Activated CD4-positive, CD25-positive, alpha-beta regulatory T cell treated with anti-CD3 and anti-CD28 coated beads, Interleukin-2, amount 50 U/mL, for 16 hours (primary cell): ENCODE results near the gene NPY5R.

ENCODE experiments used
- DNase-seq: peaks from one replicate; pipeline ENCODE4 v3.0.0-alpha.2; 2020; ENCODE audit warnings: low read depth, low spot score

Gene NPY5R

DNA sequence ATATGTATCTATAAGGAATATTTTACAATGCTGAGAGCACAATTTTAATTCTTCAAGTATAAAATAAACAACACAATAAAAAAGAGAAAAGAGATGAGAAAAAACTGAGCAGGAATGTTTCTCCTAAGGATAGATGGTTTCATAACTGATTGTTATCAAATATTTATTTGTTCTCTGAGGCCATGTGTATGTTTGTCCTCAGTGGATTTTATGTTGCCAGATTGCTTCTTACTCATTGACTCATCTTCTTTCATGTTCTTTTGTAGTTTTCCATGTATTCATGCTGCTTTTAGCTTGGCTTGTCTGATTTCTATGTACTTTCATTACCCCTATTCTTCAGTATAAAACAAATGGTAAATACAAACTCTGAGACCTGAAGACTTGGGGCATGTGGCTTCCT, 41.2 kb downstream of the NPY5R start:
- no peak for DNase-seq

DNA sequence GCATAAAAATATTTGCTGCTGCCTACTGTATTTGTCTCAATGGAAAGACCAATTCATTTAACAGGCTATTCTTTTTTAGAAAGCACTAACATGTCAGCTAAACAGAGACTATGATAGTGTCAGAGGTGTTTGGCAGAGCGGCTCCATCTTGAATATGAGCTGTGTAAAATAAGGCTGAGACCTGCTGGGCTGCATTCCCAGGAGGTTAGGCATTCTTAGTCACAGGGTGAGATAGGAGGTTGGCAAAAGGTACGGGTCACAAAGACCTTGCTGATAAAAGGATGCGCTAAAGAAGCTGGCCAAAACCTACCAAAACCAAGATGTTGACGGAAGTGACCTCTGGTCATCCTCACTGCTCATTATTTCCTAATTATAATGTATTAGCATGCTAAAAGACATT, 41.8 kb downstream of the NPY5R start:
- no peak for DNase-seq

DNA sequence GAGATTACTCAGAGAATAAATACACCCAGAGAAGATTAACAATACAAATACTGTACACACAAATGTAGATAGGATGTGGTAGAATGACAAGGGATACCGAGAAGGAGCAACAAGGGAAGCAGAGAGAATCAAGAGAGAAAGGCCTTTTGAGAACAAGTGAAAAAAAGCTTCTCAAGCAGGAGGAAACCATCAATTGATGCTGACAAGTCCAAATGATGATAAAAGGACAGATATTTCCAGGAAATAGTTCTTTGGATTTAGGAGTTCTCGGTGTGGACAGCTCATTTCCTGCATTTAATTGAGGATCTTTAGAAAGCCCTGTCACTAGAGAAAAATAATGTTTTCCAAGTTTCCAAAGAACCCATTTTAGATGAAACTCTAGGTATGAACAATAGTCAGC, 48.1 kb downstream of the NPY5R start:
- no peak for DNase-seq

DNA sequence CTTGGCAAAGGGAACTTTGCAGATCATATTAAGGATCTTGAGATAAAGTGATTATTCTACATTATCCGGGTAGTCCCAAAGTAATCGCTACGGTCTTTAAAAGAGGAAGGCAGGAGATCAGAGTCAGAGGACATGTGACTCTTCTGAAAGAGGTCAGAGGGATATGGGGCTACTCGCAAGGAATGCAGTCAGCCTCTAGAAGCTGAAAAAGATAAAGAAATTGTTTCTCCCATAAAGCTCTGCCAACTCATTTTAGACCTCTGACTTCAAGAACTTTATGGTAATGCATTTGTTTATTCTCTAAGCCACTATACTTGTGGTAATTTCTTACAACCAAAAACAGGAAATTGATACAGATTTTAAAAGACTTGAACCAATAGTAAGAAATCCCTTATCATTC, 48.6 kb downstream of the NPY5R start:
- DNase-seq: no peak

DNA sequence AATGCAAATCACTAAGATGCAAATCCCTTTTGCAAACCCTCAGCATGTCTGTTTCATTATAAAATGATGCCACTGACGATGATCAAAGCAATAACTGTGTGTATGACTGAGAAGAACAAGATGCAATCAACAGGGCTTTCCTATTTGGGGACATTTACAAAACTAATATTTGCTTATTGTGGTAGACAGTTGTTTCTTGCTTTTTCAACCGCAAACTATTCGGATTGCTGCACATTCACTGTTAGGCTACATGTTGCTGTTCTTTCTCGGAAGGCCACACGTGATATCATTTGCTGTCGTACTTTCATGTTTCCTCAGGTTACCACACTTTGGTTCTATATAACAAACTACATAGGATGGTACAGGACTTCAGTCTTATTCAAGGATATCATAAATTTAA, 49.8 kb downstream of the NPY5R start:
- DNase-seq: no peak

DNA sequence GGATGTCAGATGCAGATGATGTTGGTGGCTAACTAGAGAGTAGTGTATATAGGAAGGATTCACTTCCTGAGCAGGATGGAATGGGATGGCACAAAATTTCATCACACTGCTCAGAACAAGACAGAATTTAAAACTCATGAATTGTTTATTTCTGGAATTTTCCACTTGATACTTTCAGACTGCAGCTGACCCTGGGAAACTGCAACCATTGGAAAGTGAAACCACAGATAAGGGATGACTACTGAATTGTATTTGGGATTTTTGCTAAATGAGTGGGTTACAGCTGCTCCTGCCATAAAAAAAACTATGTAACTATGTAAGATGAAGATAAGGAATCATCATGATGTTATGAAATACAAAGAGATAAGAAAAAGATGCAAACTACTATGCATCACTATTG, 51.4 kb downstream of the NPY5R start:
- DNase-seq: no peak

DNA sequence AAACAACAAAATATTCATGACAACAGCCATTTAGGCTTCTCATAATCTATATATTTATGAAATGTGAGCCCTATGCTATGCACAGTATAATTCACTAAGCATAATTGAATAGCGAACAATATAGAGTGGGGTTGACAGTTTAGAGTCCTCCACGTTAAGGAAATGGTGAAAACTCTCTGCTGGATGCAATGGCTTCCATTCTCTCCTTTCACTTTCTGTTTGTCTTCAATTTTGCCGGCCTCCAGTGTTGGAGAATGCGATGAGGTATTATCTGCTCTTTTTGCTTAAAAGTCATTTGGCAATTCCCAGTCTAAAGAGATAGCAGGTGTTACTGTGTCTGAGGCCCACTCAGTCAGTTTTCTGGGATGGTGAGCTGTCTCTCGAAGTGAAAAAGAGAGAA, 52.1 kb downstream of the NPY5R start:
- DNase-seq: no peak

DNA sequence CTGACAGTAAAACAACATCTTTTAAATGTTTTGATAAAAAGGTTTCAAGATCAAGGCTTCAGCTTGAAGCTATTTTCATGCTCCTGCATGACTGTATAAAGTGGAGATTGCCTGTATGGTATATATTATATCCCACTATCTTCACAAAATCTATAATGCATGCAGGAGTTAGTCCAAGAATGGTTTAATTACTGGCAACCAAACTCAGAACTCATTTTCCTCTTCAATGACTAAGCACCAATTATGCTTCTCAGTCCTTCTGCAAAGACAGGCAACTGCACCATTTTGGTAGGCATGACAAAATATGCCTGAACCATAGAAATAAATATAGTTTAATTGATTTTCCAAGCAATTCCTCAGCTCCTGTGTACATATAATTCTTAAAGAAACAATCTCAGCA, 54.5 kb downstream of the NPY5R start:
- no peak for DNase-seq

DNA sequence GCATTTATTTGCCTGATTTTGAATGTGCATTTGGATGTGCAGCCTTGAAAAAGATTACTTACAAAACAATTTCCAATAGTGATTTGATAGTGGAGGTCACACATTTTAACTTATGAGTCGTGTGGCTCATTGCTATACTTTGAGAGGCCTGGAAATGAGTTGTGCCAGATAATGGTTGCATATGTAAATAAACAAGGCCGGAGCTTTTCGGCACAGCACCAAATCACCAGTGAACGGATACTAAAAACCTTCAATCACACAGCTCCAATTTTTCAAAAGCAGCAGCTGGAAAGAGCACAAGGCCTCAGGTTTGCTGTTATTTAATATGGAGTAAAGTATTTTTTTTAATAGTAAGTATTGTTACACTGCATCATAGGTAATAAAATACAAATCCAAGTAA, 57.2 kb downstream of the NPY5R start:
- DNase-seq: no peak
